ENCODE measurements around the gene MACROD2. TPM values are rescaled to one million over a fixed set of nuclear protein-coding genes. Genes with fewer than 3 reads are reported as not detected.
A peak's percentile ranks its signal among the peaks of the same experiment; 100 is the strongest.

Gene MACROD2
- total and polyA plus RNA-seq, 2 experiments from 2014 or later, result 2.8 to 4.3 TPM

DNA sequence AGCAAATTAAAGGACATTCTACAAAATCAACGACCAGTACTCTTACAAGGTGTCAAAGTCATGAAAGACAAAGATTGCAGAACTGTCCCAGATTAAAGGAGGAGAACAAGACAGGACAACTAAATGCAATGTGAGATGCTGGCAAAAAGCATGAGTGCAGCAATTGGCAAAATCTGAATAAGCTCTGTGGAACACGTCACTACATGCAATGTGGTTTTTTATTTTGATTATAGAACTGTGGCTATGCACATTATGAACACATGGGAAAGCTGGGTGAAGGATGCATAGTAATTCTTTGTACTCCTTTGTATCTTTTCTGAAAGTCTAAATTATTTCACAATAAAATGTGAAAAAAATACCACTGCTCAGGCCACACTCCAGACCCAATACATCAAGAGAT lies 2068.6 kb downstream of the MACROD2 start:
- H3K4me3 Mint-ChIP-seq, result no peak overlapping the region
- H3K4me3 ChIP-seq, result no peak overlapping the region
- no peak overlapping the region for H3K27ac ChIP-seq (ENCODE audit: low read depth)
- peaks cover 33% of the 10 kb centered on the region for H3K4me1 Mint-ChIP-seq
- TF ChIP-seq JUNB (IDR thresholded peaks at IDR 0.05; ENCODE audit: unreplicated experiment) (no peak), EZH2 (IDR thresholded peaks at IDR 0.05; ENCODE audit: low read depth, unreplicated experiment) (no peak), REST (IDR thresholded peaks at IDR 0.05; ENCODE audit: unreplicated experiment) (no peak), ZNF114 (CRISPR knock-in tag; IDR thresholded peaks at IDR 0.05) (no peak), EZH2phosphoT487 (IDR thresholded peaks at IDR 0.05; ENCODE audit: unreplicated experiment) (no peak)
- H3K36me3 Mint-ChIP-seq (ENCODE audit: low read depth), result no peaks in the 10 kb centered on the region
- DNase-seq (ENCODE audit: low spot score) (no peak), ATAC-seq (no peak)
- H4K20me1 ChIP-seq (replicated peaks; ENCODE audit: insufficient read depth), result no peaks in the 10 kb centered on the region
- no peaks in the 10 kb centered on the region for H3F3A ChIP-seq (replicated peaks; ENCODE audit: low read depth)
- H3K27me3 ChIP-seq (ENCODE audit: insufficient read depth), result no peaks in the 10 kb centered on the region
- H2AFZ ChIP-seq, result peak overlapping the region; percentile 35
- H3K9me2 ChIP-seq (ENCODE audit: insufficient read depth), result peaks cover 28% of the 10 kb centered on the region
- no peaks in the 10 kb centered on the region for H3K79me2 ChIP-seq (replicated peaks; ENCODE audit: insufficient read depth)
- H3K9me3 Mint-ChIP-seq, result peaks cover 2% of the 10 kb centered on the region; the same call in 1 of the 3 replicates
- peaks cover 22% of the 10 kb centered on the region for H3K4me1 ChIP-seq (ENCODE audit: insufficient read depth)
- peaks cover 2% of the 10 kb centered on the region for H3K27me3 Mint-ChIP-seq (ENCODE audit: insufficient read depth, low read depth, poor library complexity)
- no peak overlapping the region for H3K4me2 ChIP-seq
- H3K27ac Mint-ChIP-seq, result no peak overlapping the region
- no peaks in the 10 kb centered on the region for H3K36me3 ChIP-seq (ENCODE audit: insufficient read depth)

DNA sequence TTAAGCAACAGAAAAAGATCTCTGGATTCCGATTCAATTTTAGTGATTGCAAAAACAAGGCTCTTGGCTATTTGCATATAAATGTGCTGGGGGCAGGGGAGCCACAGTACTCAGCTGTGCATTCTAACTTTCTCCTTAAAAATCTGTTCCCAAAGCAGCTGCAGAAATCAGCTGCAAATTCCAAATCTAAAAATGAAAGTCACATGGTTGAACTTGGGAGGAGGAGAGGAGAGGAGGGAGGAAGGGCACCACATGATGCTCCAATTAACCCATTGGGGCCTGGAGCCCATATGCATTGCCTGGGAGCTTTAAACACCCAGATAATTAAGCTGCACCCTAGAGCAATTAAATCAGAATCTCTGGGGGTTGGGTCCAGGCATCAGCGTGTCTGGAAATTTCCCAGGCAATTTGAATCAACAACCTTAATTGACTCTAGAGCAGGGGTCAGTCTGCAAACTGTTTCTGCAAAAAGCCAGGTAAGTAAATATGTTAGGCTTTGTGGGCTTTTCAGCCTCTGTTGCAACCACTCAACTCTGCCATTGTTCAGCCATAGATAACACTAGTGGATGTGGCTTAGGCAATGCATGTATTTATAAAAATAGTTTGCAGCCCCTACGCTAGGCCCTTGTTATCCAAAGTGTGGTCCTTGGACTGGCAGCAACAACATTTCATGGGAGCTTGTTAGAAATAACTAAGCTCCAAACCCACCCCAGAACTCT lies 2069.8 kb downstream of the MACROD2 start:
- Histone ChIP-seq H4K20me1 (replicated peaks; ENCODE audit: insufficient read depth) (no peaks in the 10 kb centered on the region), H3F3A (replicated peaks; ENCODE audit: low read depth) (no peaks in the 10 kb centered on the region), H3K79me2 (replicated peaks; ENCODE audit: insufficient read depth) (no peaks in the 10 kb centered on the region), H3K4me3 (no peak overlapping the region; the same call in 1 of the 2 replicates), H3K9me2 (ENCODE audit: insufficient read depth) (peaks cover 20% of the 10 kb centered on the region; the same call in 1 of the 2 replicates), H3K36me3 (ENCODE audit: insufficient read depth) (no peaks in the 10 kb centered on the region), H2AFZ (peak overlapping the region; percentile 35), H3K27ac (ENCODE audit: low read depth) (peak overlapping the region; percentile 90), H3K4me1 (ENCODE audit: insufficient read depth) (peaks cover 22% of the 10 kb centered on the region), H3K27me3 (ENCODE audit: insufficient read depth) (no peaks in the 10 kb centered on the region), H3K4me2 (peak overlapping the region; percentile 65)
- ATAC-seq, result peak; percentile 73
- Mint-ChIP-seq H3K27me3 (ENCODE audit: insufficient read depth, low read depth, poor library complexity) (peaks cover 2% of the 10 kb centered on the region), H3K4me1 (peaks cover 33% of the 10 kb centered on the region), H3K9me3 (peaks cover 4% of the 10 kb centered on the region; the same call in 1 of the 3 replicates), H3K4me3 (peak overlapping the region; percentile 11; the same call in 2 of the 3 replicates), H3K27ac (peak overlapping the region; percentile 80), H3K36me3 (ENCODE audit: low read depth) (no peaks in the 10 kb centered on the region)
- peak; percentile 31 for DNase-seq (ENCODE audit: low spot score)
- no peak for TF ChIP-seq ZNF114 (CRISPR knock-in tag; IDR thresholded peaks at IDR 0.05)
- no peak for TF ChIP-seq CTCF (conservative IDR thresholded peaks at IDR 0.05; ENCODE audit: low read depth in 2 of 2)
- no peak for TF ChIP-seq EZH2phosphoT487 (IDR thresholded peaks at IDR 0.05; ENCODE audit: unreplicated experiment)
- TF ChIP-seq, protein P1, sequence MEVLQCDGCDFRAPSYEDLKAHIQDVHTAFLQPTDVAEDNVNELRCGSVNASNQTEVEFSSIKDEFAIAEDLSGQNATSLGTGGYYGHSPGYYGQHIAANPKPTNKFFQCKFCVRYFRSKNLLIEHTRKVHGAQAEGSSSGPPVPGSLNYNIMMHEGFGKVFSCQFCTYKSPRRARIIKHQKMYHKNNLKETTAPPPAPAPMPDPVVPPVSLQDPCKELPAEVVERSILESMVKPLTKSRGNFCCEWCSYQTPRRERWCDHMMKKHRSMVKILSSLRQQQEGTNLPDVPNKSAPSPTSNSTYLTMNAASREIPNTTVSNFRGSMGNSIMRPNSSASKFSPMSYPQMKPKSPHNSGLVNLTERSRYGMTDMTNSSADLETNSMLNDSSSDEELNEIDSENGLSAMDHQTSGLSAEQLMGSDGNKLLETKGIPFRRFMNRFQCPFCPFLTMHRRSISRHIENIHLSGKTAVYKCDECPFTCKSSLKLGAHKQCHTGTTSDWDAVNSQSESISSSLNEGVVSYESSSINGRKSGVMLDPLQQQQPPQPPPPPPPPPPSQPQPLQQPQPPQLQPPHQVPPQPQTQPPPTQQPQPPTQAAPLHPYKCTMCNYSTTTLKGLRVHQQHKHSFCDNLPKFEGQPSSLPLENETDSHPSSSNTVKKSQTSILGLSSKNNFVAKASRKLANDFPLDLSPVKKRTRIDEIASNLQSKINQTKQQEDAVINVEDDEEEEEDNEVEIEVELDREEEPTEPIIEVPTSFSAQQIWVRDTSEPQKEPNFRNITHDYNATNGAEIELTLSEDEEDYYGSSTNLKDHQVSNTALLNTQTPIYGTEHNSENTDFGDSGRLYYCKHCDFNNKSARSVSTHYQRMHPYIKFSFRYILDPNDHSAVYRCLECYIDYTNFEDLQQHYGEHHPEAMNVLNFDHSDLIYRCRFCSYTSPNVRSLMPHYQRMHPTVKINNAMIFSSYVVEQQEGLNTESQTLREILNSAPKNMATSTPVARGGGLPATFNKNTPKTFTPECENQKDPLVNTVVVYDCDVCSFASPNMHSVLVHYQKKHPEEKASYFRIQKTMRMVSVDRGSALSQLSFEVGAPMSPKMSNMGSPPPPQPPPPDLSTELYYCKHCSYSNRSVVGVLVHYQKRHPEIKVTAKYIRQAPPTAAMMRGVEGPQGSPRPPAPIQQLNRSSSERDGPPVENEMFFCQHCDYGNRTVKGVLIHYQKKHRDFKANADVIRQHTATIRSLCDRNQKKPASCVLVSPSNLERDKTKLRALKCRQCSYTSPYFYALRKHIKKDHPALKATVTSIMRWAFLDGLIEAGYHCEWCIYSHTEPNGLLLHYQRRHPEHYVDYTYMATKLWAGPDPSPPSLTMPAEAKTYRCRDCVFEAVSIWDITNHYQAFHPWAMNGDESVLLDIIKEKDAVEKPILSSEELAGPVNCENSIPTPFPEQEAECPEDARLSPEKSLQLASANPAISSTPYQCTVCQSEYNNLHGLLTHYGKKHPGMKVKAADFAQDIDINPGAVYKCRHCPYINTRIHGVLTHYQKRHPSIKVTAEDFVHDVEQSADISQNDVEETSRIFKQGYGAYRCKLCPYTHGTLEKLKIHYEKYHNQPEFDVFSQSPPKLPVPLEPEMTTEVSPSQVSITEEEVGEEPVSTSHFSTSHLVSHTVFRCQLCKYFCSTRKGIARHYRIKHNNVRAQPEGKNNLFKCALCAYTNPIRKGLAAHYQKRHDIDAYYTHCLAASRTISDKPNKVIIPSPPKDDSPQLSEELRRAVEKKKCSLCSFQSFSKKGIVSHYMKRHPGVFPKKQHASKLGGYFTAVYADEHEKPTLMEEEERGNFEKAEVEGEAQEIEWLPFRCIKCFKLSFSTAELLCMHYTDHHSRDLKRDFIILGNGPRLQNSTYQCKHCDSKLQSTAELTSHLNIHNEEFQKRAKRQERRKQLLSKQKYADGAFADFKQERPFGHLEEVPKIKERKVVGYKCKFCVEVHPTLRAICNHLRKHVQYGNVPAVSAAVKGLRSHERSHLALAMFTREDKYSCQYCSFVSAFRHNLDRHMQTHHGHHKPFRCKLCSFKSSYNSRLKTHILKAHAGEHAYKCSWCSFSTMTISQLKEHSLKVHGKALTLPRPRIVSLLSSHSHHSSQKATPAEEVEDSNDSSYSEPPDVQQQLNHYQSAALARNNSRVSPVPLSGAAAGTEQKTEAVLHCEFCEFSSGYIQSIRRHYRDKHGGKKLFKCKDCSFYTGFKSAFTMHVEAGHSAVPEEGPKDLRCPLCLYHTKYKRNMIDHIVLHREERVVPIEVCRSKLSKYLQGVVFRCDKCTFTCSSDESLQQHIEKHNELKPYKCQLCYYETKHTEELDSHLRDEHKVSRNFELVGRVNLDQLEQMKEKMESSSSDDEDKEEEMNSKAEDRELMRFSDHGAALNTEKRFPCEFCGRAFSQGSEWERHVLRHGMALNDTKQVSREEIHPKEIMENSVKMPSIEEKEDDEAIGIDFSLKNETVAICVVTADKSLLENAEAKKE (CRISPR knock-in tag; IDR thresholded peaks at IDR 0.05), result no peak
- TF ChIP-seq STAT1 (IDR thresholded peaks at IDR 0.05; ENCODE audit: unreplicated experiment), result no peak
- TF ChIP-seq NANOG (IDR thresholded peaks at IDR 0.05; ENCODE audit: borderline replicate concordance), result no peak

All from GM23338 (cell line).